Brain microvascular endothelial cell (primary cell): ENCODE data around the gene CRACR2A.

Source experiments
- DNase-seq: peaks from one replicate; pipeline ENCODE4 v3.0.0-alpha.2; 2020
- H3K27ac ChIP-seq: fragments of 250-450 bp; sonication (Bioruptor Pico); 2 replicates; pipeline ENCODE4 v1.5.1; 2020; ENCODE audit warnings: mild to moderate bottlenecking, moderate library complexity
- H3K27me3 ChIP-seq: fragments of 250-450 bp; sonication (Bioruptor Pico); replicated peaks from 2 replicates; pipeline ENCODE4 v1.5.1; 2020; ENCODE audit warnings: mild to moderate bottlenecking
- H3K36me3 ChIP-seq: fragments of 250-450 bp; sonication (Bioruptor Pico); replicated peaks from 2 replicates; pipeline ENCODE4 v1.5.1; 2020; ENCODE audit warnings: mild to moderate bottlenecking
- H3K4me3 ChIP-seq: 2 replicates; pipeline ENCODE4 v1.5.1; 2011; ENCODE audit warnings: low read depth, mild to moderate bottlenecking, control low read depth, low read length, moderate library complexity
- in situ Hi-C: cut with HindIII; loops from 2 replicates; pipeline ENCODE4 v1.10.0; 2017; ENCODE audit warnings: low sequenced_read_pairs, low pct_ligation_motif_present
- TF ChIP-seq, protein P1 (sequence below): IDR thresholded peaks from 2 replicates; pipeline ENCODE4 v1.5.1; 2011; ENCODE audit warnings: low read depth, mild to moderate bottlenecking, moderate library complexity, low read length, control low read depth, inconsistent platforms; ENCODE audit errors: missing control alignments

Gene CRACR2A

DNA sequence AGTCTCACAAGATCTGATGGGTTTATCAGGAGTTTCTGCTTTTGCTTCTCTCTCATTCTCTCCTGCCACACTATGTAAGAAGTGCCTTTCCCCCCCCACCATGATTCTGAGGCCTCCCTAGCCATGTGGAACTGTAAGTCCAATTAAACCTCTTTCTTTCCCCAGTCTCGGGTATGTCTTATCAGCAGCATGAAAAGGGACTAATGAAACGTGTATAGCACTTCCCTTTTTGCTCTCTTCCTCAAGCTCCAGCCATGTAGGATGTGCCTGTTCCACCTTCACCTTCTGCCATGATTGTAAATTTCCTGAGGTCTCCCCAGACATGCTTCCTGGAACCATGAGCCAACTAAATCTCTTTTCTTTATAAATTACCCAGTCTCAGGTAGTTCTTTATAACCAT, 7.0 kb upstream of the CRACR2A start:
- TF ChIP-seq, protein P1, sequence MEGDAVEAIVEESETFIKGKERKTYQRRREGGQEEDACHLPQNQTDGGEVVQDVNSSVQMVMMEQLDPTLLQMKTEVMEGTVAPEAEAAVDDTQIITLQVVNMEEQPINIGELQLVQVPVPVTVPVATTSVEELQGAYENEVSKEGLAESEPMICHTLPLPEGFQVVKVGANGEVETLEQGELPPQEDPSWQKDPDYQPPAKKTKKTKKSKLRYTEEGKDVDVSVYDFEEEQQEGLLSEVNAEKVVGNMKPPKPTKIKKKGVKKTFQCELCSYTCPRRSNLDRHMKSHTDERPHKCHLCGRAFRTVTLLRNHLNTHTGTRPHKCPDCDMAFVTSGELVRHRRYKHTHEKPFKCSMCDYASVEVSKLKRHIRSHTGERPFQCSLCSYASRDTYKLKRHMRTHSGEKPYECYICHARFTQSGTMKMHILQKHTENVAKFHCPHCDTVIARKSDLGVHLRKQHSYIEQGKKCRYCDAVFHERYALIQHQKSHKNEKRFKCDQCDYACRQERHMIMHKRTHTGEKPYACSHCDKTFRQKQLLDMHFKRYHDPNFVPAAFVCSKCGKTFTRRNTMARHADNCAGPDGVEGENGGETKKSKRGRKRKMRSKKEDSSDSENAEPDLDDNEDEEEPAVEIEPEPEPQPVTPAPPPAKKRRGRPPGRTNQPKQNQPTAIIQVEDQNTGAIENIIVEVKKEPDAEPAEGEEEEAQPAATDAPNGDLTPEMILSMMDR = no peak
- no peaks in the 10 kb centered on the region for H3K36me3 ChIP-seq
- H3K4me3 ChIP-seq = no peak overlapping the region
- in situ Hi-C loops = no loop called here
- DNase-seq = no peak
- H3K27ac ChIP-seq = no peak overlapping the region
- no peaks in the 10 kb centered on the region for H3K27me3 ChIP-seq

- in situ Hi-C loops = no loop called here
- Histone ChIP-seq H3K36me3 (no peaks in the 10 kb centered on the region), H3K4me3 (no peak overlapping the region), H3K27me3 (no peaks in the 10 kb centered on the region), H3K27ac (no peak overlapping the region)
- DNase-seq = no peak
- TF ChIP-seq, protein P1 = no peak
Observed at GRCh38 chr12:3757261-3757660, 4.4 kb upstream of the CRACR2A start.

- no peaks in the 10 kb centered on the region for H3K36me3 ChIP-seq
- in situ Hi-C loops = no loop called here
- H3K4me3 ChIP-seq = no peak overlapping the region
- no peak for DNase-seq
- TF ChIP-seq, protein P1 = no peak
- H3K27me3 ChIP-seq = no peaks in the 10 kb centered on the region
- no peak overlapping the region for H3K27ac ChIP-seq
Observed at GRCh38 chr12:3755898-3756297, 3.0 kb upstream of the CRACR2A start.

DNA sequence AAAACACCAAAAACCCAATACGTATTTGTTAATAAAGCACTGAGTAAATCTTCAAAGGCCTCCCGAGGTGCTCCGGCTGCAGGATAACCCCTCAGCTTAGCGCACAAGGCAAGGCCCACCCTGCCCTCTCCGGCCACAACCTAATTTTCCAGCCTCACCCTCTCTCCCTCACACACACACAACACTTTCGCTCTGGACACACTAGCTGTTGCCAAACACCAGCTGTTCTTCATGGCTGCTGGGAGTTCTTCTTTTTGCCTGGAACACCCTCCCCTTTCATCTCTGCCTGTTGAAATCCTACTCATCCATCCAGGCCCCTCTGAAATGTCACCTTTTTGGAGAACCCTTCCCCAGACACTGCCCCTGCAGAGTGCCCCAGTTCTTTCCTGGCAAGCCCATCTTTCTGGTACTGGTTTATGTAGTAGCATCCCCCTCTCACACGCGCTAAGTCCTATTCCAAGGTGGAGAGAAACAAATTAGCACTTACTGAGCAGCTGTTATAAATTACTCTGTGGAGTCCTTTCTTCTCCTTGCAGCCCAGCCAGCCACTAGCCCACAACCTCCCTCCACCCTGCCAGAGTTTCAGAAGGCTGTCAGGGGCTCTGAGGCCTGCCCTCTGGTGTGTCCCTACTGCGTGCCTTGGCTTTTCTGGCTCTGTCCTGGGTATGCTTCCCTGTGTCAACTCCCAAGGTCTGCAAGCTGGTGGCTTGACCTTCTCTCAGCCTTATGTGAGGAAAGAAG, 805 bp upstream of the CRACR2A start:
- Histone ChIP-seq H3K4me3 (no peak overlapping the region), H3K36me3 (no peaks in the 10 kb centered on the region), H3K27ac (no peak overlapping the region), H3K27me3 (no peaks in the 10 kb centered on the region)
- in situ Hi-C loops = no loop called here
- no peak for DNase-seq
- TF ChIP-seq, protein P1 = no peak

DNA sequence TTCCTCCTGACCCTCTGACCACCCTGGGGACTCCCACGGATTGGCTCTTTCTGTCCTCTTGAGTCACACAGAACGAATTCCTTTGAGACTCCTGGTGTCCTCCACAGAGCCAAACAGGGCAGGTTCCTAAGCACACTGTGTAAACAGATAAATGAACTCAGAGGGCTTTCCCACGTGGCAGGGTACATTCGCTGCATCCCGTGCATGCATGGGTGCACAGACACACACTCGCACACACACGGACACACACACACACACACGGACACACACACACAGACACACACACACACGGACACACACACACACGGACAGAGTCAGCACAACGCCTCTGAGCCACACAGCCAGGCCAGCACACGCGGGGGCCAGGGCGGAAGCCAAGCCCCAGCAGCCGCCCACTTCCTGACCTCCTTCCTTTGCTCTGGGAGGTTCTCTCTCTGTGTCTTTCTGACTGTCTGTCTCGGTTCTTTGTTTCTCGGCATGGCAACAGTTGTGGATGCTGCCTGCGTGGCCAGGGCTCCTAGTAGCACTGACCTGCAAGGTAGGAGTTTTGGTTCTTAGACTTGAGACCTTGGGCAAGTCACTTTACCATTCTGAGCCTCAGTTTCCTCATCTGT, 706 bp downstream of the CRACR2A start:
- peak overlapping the region; percentile 66 for H3K4me3 ChIP-seq
- peak; percentile 72 for DNase-seq
- H3K36me3 ChIP-seq = no peaks in the 10 kb centered on the region
- no peaks in the 10 kb centered on the region for H3K27me3 ChIP-seq
- in situ Hi-C loops = no loop called here
- TF ChIP-seq, protein P1 = no peak
- H3K27ac ChIP-seq = peak overlapping the region; percentile 73
